ENCODE measurements around the gene SLIT3.

DNA sequence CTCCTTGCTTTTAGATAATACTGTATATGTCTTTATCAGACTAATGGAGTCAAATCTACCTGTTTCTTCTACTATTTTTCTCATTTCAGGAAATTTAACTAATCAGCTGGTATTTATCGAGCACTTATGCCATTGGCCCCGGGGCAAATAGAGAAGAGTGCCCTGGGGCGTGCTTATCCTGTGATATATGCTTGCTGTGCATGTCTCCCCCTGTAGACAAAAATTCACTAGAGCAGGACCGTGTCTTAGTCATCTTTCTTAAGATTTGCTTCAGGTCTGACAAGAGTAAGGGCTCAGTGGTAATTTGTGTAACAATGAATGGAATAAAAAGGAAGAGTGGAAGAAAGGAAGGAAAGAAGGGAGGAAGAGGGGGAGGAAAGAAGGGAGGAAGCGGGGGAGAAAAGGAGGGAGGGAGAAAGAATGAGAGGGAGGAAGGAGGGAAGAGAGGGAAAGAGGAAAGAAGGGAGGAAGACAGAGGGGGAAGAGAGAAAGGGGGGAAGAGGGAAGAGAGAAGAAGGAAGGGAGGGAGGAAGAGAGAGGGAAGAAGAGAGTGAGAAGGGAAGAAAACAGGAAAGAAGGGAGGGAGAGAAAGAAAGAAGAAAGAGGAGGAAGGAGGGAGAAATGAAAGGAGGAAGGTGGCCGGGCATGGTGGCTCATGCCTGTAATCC, 426.1 kb downstream of the SLIT3 start:
- TF ChIP-seq, protein P1, sequence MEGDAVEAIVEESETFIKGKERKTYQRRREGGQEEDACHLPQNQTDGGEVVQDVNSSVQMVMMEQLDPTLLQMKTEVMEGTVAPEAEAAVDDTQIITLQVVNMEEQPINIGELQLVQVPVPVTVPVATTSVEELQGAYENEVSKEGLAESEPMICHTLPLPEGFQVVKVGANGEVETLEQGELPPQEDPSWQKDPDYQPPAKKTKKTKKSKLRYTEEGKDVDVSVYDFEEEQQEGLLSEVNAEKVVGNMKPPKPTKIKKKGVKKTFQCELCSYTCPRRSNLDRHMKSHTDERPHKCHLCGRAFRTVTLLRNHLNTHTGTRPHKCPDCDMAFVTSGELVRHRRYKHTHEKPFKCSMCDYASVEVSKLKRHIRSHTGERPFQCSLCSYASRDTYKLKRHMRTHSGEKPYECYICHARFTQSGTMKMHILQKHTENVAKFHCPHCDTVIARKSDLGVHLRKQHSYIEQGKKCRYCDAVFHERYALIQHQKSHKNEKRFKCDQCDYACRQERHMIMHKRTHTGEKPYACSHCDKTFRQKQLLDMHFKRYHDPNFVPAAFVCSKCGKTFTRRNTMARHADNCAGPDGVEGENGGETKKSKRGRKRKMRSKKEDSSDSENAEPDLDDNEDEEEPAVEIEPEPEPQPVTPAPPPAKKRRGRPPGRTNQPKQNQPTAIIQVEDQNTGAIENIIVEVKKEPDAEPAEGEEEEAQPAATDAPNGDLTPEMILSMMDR (IDR thresholded peaks at IDR 0.05): no peak
- TF ChIP-seq POLR2A (IDR thresholded peaks at IDR 0.05): no peak
